Fibroblast of skin of right quadriceps (primary cell): ENCODE measurements around the gene PIP4P1.
"Not testable (repeated sequence)": the region's sequence is repeated elsewhere in the genome, so short reads cannot be mapped to it uniquely, and the experiment has no call there.

Experiments
- DNase-seq: peaks from one replicate; pipeline ENCODE4 v3.0.0-alpha.2; 2013

PIP4P1 gene

DNA sequence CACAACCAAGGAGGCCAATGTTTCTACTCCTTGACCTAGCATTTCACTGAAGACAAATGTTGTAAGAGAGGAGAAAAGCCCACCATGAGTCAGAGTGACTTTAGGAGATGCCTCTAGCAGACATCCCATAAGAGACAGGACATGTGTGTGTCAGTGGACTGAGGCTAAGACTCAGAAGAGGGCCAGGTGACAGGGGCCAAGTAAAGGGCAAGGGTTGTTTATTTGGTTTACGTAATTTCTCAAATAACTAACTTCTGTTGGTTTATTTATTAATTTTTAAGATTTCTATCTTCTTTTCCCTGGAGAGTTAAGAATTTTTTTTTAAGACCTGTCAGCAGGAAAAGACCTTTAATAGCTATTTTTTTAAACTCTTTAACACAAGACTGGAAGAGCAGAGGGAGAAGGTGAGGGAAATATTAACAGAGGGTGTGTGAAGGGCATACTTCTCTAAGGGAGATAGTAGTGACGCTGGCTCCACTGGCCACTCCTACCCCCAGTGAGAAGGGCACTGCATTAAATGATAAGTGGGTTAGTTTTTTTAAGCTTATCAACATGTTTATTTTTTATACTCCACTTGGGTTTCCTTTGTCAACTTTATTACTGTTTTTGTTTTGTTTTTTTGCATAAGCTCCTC is 11.4 kb upstream of the PIP4P1 start:
- no peak for DNase-seq

DNA sequence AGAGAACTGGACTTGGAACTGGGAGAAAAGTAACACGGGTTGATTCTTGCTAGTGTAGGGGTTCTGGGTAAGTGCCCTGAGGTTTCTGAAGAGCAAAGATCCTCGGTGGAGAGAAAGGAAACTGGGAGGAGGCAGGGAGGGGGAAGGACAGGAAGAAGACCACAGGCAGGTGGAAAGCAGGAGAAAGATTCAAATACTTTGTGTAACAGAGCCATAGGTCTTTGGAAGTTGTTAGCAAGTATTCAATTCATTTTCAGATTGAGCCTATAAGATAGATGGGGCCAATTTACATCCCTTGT is 9.3 kb upstream of the PIP4P1 start:
- DNase-seq: no peak

DNA sequence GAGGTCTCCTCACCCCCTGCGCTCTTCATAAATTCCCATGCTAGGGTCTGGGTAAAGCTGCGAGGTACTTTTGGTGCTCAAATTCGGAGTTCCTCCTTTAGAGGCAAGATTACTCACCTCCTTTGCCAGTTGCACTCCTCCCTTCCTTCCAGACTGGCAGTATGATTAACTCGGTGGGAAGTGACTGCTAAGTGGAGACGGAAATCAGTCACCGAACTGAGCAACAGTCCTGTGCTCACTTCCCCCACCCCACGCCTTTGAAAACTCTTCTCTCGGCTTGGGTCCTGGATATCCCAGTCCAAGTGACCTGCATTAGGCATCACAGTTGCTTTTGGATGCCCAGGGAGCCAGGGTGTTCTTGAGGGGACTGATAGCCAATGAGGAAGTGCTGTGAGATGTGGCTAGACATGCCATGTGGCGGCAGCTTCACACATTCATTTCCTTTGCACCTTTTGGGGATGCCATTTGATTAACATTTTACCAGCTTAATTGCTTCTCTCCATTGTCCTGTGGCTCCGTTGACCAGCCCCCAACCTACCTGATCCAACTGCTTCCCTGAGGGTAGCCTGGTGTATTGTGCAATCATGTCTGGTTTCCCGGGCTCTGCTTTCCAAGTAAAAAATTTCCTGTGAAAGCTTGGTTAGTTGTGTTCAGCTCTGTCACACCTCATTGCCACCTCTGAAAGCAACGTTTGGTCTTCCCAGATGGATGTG is 8.8 kb upstream of the PIP4P1 start:
- peak; percentile 70 for DNase-seq

GRCh38 chr14:20469242-20469889 is 8.1 kb upstream of the PIP4P1 start, which contains the start of gene PNP:
TSS of gene PNP (plus strand) at chr14:20469406. CDS start at chr14:20469525, 119 bp downstream.
- peak; percentile 83 for DNase-seq

- DNase-seq: no peak
Observed at GRCh38 chr14:20468764-20469241, 7.6 kb upstream of the PIP4P1 start.

- no peak for DNase-seq
Observed at GRCh38 chr14:20460458-20461224, 593 bp downstream of the PIP4P1 start.

DNA sequence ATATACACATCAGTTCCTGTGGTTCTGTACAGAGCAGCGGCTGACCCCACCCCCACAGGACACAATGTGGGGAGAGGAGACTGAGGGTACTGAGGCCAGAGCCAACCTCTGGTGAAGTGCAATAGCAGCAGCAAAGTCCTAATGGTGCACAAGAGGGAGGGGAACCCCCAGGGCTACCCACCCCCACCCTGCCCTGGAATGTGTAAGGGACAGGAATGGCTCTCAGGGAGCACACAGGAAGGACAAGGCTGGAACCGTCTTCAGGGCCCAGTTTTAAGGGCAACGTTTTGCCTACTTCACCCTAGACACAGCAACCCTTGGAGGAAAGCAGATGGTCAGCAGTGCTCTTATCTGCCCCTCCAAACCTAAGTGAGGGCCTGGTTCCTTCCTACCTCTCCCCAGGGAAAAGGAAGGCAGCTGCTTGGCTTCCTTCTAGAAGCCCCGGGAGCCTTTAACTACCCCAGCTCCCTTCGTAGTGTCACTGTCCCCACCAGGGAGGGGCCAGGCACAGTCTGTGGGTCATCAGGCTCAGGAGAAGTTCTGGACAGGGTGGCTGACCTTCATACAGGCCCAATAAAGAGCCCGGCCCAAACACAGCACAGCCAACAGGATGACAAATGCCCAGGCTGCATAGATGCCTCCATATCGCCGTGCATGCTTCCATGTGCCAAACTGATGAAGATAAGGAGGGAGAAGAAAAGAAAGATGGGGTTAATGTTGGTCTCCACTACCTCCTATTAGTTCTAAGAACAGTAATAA is 3.0 kb downstream of the PIP4P1 start:
- no peak for DNase-seq

GRCh38 chr14:20456971-20457370 is 4.3 kb downstream of the PIP4P1 start:
- DNase-seq: no peak

GRCh38 chr14:20455355-20456300 is 5.6 kb downstream of the PIP4P1 start:
- DNase-seq: peak; percentile 15

DNA sequence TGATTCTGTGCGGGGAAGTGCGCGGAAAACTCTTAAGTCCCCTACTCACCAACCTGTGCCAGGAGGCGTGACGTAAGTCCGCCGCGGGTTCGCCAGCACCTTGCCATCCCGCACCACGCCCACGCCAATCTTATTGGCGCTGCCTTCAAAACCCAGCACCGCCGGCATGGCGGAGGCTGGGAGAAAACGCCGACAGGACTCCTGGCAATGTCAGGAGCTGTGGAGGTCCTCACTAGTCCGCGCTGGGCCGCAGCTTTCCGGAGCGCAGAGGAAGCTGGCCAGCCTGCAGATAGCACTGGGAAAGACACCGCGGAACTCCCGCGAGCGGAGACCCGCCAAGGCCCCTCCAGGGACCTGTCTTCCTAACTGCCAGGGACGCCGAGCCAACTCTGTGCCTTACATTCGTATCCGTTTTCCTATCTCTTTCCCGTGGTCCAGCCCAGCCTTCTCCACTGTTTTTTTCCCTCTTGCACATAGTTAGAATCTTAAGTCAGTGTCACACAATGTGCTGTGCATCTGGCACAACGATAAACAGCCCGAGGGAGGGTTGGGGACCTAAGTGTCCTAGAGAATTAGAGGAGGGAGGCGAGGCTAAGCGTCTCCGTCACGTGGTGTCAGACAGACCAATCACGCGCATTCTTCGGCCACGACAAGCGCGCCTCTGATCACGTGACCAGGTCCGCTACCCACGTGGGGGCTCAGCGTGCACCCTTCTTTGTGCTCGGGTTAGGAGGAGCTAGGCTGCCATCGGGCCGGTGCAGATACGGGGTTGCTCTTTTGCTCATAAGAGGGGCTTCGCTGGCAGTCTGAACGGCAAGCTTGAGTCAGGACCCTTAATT is 6.5 kb downstream of the PIP4P1 start, which contains the start of the genes APEX1 and OSGEP:
APEX1 (plus strand) TSS at position 711 of the 839 bp plus-strand sequence. CDS start 420 bp downstream, outside the sequence.
OSGEP (minus strand) TSS at position 297 of the 839 bp plus-strand sequence; CDS start at position 168, 129 bp downstream.
- peak; percentile 99 for DNase-seq

DNA sequence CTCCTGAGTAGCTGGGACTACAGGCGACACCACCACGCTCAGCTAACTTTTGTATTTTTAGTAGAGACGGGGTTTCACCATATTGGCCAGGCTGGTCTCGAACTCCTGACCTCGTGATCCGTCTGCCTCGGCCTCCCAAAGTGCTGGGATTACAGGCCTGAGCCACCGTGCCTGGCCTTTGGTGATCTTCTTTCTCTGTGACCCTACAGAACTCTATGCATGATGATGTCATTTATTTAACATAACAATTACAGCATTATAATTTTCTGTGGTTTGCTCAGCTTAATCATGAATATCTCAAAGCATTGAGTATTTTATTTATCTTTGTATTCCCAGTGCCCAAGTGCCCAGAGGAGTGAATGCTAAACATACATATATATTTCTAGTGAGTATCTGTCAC is 8.4 kb downstream of the PIP4P1 start:
- not testable (repeated sequence) for DNase-seq

DNA sequence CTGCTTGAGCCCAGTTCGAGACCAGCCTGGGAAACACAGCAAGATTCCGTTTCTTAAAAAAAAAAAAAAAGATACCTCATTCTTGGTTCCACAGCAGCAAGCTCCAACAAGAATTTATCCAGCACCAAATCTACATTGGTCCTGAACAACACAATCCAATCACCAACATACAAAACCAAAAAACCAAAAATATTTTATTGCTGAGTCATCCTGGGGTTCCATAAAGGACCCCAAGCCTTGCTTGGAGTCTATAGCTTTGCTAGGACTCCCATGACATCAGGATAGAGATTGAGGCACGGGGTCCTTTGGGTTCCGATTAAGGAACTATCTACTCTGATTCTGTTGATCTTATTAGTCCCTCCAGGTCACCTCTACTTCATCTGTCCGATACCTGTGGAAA is 14.3 kb downstream of the PIP4P1 start:
- DNase-seq: no peak

DNA sequence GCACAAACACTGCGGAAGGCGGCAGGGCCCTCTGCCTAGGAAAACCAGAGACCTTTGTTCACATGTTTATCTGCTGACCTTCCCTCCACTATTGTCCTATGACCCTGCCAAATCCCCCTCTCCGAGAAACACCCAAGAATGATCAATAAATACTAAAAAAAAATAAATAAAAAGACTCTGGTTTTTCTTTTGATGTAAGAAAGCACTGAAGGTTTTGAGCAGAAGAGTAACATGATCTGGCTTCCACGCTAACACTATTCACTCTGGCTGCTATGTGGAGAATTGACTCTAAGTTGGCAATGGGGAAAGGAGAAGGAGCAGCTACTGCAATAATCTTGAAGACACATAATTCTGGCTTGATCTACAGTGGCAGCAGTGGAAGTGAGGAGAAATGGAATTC is 17.6 kb downstream of the PIP4P1 start:
- DNase-seq: not testable (repeated sequence)

DNA sequence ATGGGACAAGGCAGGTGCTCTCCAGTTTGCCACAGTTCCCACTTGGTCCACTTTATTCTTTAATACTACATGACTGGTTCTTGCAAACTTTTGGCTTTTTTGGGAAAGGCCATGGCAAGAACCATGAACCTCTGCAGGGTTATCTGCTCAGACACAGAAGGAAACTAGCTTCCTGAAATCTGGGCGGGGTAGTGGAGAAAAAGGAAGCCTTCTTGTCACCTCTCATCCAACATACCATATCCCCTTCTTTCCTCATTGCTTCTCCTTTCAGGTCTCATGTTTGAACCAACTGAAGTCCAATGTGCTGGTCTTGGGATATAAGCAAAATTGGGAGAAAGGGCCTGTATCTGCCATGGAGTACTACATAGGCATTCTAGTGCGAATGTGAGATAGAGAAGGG is 19.8 kb downstream of the PIP4P1 start:
- DNase-seq: no peak

GRCh38 chr14:20440882-20441281 is 20.4 kb downstream of the PIP4P1 start:
- DNase-seq: no peak

GRCh38 chr14:20440465-20440864 is 20.8 kb downstream of the PIP4P1 start:
- no peak for DNase-seq

DNA sequence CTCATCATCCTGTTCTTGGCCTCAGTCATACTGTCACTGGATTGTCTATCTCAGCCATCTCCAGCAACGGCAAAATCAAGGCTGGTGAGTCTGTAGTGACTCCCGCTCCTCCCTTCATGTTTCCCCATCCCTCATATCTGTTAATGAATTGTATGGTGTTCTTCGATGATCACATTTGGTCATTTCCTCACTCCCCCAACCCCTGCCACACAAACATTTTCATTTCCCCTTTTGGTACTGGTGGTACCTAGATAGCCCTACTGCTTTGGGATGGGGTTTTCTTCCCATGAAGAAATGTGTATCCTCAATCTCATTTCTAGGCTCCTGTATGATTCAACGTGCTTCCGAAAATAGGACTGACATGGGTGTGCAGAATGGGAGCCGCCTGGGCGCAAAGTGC is 22.6 kb downstream of the PIP4P1 start:
- no peak for DNase-seq

GRCh38 chr14:20436363-20436755 is 24.9 kb downstream of the PIP4P1 start:
- peak; percentile 72 for DNase-seq

DNA sequence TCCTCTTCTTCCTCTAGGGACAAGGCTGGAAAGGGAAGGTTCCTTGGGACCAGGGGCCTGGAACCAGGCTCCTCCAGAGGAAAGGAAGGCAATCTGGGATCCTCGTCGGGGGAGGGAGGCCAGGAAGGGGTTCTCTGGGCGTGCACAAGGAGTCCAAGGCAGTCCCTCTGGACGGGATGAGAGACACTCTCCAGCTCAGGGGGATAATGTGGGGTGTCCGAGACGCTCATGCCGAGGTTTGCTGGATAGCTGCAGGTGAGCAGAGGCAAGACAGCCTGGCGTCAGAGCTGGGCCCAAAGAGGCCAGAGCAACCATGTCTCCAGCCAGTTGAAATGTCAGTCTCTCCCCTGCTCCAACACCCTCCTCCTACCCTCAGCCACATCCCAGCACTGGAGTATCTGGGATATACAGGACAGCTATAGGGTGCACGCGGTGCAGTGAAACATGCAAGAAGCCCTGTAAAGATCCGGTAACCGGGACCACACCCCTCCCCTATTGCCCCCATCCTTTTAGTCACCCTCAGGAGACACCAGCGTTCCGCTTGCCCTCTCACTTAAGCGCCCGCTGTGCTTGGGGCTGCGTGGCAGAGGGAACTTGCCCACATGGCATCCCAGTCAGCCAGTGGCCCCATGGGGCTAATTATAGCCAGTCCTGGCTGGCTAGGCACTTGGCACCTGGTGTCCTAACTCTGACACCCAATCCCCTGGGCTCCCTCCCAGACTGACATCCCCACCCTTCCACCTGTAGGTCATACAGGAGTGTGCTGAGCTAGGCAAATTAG is 25.5 kb downstream of the PIP4P1 start, which contains the start of gene KLHL33:
KLHL33 (minus strand) TSS at position 585 of the 781 bp plus-strand sequence; CDS start at position 230, 355 bp downstream.
- no peak for DNase-seq
